GM21786 (cell line): ENCODE data around the gene IGFL2.
"Not testable (repeated sequence)": the region's sequence is repeated elsewhere in the genome, so short reads cannot be mapped to it uniquely, and the experiment has no call there.

Experiments
- ATAC-seq: cut with Tn5 transposase; IDR thresholded peaks from one replicate; pipeline ENCODE4 v1.9.1; 2021; ENCODE audit not compliant: unreplicated experiment

IGFL2 gene

GRCh38 chr19:46147791-46148288 lies at the start of gene IGFL2:
Gene IGFL2, plus strand, starts transcription at chr19:46148238. Its CDS starts 41 bp downstream, at chr19:46148279.
- no peak for ATAC-seq

DNA sequence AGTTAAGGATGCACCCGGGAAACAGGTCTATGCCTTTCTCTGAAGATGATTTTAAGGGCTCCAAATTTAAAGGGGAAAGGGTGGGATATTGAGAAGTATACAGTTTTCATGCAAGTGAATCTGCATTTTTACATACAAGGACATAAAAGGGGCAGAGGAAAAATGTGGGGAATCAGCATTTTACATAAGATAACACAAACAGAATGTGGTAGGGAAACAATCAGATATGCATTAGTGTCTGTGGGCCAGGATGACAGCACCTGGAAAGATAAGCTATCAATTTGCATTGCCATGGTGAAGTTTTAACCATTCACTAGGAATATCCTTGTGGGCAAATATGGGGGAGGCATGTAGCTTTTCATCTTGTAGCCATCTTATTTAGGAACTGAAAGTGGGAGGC lies 47.7 kb upstream of the IGFL2 start:
- no peak for ATAC-seq

- no peak for ATAC-seq
These were observed 46.7 kb upstream of the IGFL2 start for GRCh38 chr19:46101293-46101692.

- not testable (repeated sequence) for ATAC-seq
These were observed 45.7 kb upstream of the IGFL2 start for GRCh38 chr19:46102333-46102732.

DNA sequence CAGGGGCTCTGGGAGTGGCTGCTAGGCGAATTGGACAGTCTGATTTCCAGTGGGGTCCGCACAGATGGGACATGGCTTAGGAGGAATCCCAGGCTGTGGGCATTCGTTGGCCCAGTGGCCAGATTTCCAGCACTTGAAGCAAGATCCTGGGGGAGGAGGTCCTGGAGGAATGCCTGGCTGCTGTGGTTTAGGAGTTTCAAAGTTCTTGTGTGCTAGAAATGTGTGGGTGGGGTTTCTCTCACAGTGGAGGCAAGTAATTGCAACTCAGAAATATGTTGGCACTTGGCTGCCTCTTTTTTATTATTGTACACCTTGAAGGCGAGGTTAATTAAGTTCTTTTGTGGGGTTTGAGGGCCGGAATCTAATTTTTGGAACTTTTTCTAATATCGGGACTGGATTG lies 40.7 kb upstream of the IGFL2 start:
- no peak for ATAC-seq

GRCh38 chr19:46109876-46110275 lies 38.2 kb upstream of the IGFL2 start:
- no peak for ATAC-seq

DNA sequence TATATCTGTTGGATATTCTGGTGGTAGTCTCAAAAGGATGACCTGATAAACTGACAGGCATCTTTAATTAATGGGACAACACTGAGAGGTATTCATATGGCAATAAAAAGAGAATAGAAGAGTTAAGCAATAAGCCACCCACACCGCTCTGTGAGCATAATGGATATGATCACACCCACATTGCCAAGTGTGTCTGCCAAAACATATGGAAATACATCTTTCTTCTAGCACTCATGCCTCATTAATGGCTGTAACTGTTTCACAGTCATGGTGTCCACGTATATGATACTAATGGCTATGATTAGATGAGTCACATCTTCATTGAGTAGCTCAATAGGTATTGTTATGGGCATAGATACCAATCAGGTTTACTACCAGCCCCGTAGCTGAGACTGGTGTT lies 36.7 kb upstream of the IGFL2 start:
- no peak for ATAC-seq

GRCh38 chr19:46112527-46112926 lies 35.5 kb upstream of the IGFL2 start:
- no peak for ATAC-seq

DNA sequence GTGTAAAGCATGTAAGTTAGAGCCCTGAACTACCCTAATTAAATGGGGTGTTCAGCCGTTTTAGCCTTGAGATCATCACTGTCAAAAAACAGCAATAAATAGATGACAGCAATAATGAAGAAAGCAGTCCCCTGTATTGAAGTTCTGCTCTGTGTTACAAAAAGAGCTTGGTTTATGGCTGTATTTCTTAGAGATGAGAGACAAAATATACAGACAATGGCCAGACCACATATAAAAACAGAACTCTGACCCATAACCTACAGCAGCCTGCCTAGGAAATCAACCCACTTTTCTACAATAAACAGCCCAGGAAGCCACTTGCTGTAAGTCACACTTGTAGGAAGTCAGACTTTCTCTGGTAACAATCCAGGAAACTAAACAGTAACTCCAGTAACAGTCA lies 34.3 kb upstream of the IGFL2 start:
- no peak for ATAC-seq

GRCh38 chr19:46115396-46116106 lies 32.5 kb upstream of the IGFL2 start:
- no peak for ATAC-seq

DNA sequence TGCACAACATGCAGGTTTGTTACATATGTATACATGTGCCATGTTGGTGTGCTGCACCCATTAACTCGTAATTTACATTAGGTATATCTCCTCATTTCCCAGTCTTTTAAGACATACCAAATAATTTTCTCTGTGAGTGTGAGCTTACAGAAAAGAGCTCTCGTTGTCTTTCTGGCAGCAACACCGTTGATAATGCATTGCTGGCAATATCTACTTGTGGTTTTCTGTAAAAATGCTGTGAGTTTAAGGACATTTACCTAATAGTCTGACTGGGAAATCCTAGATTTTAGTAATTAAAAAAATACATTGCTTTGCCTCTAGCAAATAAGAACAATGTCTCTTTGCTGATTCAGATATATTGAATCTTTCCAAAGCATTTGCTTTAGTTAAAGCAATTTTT lies 31.9 kb upstream of the IGFL2 start:
- ATAC-seq = no peak

- no peak for ATAC-seq
These were observed 29.9 kb upstream of the IGFL2 start for GRCh38 chr19:46118136-46118535.

DNA sequence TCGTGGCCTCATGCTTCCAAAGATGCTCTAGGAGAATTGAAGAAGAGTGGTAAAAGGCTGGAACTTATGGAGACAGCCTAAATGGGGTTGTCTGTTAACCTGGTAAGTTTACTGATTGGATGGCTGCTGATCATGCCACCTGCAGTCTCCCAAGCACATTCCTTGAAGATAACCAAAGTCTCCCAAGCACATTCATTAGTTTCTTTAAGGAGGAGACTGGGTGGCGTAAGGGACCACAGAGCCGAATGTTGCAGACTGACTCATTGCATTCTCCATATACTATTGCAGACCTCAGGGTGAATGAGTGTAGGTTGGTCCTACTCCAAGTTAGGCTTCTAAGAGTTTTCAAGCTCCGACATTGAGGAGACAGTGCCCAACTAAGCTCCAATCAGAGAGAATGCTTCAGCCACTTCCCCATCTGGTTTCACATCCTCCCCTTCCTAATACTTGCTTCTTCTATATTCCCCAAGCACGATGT lies 23.4 kb upstream of the IGFL2 start, which contains the start of gene IGFL3:
TSS of gene IGFL3 (minus strand) at position 51 of the 478 bp plus-strand sequence. CDS start at position 12, 39 bp downstream.
- ATAC-seq = no peak

DNA sequence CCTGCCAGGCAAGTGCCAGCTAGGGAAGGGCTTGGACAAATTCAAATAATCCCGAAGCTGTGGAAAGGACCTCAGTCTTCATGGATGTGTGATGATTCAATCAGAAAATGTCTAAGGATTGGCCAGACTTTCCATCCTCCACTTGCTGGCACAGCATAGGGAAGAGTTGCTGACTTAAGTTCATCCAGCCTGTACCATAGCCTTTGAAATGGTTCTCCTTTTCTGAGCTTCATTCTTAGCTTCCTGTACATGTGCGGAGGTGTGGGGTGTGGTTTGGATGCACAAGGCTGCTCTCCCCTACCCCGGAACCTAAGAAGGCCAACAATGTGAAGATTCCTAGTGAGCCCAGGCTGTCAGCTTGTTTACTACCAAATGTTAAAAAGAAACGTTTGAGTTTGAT lies 22.6 kb upstream of the IGFL2 start:
- no peak for ATAC-seq

DNA sequence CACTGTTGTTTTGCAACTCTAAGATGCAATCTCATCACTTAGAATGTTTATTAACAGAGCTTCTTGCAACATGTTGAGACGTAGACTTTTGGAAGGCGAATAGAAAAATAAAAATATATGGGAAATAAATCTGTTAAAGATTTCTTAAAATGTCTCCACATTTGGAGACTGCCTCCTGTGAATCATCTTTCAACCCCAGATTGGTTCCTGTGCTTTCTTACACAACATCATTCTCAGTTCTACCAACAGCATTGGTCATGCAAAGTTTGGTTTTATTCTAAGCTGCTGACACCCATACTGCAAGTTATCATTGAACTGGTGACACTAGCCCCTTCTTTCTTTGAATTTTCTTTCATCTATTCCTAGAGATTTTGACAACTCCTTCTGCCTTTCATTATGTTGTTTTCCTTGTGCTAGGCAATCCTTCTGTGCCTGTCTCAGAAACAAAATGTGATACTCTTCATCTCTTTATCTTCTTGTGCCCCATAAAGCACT lies 21.9 kb upstream of the IGFL2 start:
- ATAC-seq = no peak

- no peak for ATAC-seq
These were observed 16.4 kb upstream of the IGFL2 start for GRCh38 chr19:46131485-46132143.

GRCh38 chr19:46132508-46133100 lies 15.4 kb upstream of the IGFL2 start:
- no peak for ATAC-seq

DNA sequence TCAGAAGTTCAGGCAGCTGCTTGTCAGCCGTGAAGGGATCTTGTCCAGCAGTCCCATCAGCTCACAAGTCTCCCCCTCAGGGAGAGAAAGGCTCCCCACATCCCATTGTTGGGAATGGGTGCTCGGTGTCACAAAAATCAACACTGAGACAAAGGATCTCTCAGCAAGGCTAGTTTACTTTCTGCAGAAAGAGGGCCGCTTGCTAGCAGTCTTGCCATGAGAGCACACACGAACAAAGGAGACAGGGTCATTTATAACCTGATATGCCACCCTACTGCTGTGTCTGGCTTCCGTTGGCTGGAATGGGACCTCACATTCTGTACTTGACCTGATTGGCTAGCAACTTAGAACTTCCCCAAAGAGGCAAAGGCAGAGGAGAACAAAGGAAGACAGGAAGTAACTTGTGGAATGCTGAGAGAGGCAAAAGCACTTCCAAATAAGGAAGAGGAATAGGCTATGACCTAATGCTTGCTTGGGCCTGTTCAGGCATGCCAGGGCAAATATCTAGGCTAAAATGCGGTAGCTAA lies 14.9 kb upstream of the IGFL2 start:
- no peak for ATAC-seq

DNA sequence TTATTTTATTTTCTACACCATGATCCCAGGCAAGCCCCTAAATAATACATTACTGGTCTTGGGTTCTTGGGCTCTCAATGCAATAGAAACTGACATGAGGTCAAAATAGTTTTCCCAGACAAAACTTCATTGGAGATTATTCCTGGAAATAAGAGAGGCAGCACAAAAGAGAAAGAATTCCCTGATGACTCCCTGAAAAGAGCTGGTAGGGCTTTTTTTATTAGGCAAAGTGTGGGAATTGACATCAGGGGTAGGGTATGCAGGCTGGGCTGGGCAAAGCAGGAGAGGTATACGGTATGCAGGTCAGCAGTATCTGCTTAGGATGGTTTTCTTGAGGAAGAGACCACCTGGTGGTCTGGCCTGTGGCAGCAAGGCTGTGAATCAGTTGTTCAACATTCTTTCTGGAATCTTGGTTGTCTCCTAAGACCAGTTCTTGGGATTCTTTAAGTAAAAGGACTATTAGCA lies 14.2 kb upstream of the IGFL2 start:
- ATAC-seq = no peak

DNA sequence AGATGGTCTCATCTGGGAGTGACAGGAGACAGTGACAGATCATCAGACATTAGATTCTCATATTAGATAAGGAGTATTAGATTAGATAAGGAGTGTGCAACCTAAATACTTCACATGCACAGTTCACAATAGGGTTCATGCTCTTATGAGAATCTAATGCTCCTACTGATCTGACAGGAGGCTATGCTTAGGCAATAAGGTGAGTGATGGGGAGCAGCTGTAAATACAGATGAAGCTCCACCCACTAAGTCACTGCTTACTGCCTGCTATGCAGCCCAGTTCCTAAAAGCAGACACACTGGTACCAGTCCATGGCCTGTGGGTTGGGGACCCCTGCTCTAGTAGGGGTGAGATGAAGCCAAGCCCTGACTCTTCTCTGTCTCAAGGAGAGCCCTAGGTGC lies 13.5 kb upstream of the IGFL2 start:
- ATAC-seq = no peak

GRCh38 chr19:46137915-46138473 lies 10.0 kb upstream of the IGFL2 start:
- ATAC-seq = no peak
